Chondrocyte (in vitro differentiated cells): ENCODE measurements around the gene ORC6. TPM values are rescaled to one million over a fixed set of nuclear protein-coding genes. Genes with fewer than 3 reads are reported as not detected.

Experiments used
- DNase-seq: peaks from one replicate; pipeline ENCODE4 v3.0.0; 2021; ENCODE audit warnings: mixed read lengths, low spot score
- H3K27ac Mint-ChIP-seq: one replicate; pipeline ENCODE4 v1.8.0; 2021; ENCODE audit warnings: mild to moderate bottlenecking, moderate library complexity, mixed read lengths; ENCODE audit not compliant: unreplicated experiment
- H3K27me3 Mint-ChIP-seq: 2 replicates; pipeline ENCODE4 v1.8.0; 2021; ENCODE audit warnings: low read depth, mixed read lengths
- H3K36me3 Mint-ChIP-seq: 2 replicates; pipeline ENCODE4 v1.8.0; 2021; ENCODE audit warnings: low read depth, mixed read lengths
- H3K4me1 Mint-ChIP-seq: 2 replicates; pipeline ENCODE4 v1.8.0; 2021; ENCODE audit warnings: low read depth, mild to moderate bottlenecking, mixed read lengths
- H3K4me3 Mint-ChIP-seq: one replicate; pipeline ENCODE4 v1.8.0; 2021; ENCODE audit warnings: mild to moderate bottlenecking, moderate library complexity, mixed read lengths; ENCODE audit not compliant: unreplicated experiment
- H3K9me3 Mint-ChIP-seq: 2 replicates; pipeline ENCODE4 v1.8.0; 2021; ENCODE audit warnings: low read depth, mixed read lengths
- CTCF ChIP-seq: fragments of 200-600 bp; sonication (generic); IDR thresholded peaks from 2 replicates; pipeline ENCODE4 v1.5.0; 2021; ENCODE audit warnings: antibody characterized with exemption, mild to moderate bottlenecking, moderate library complexity
- total RNA-seq: library from RNA; stranded (reverse); gene quantifications from 3 replicates; pipeline ENCODE4 v1.2.1, GENCODE V29; 2021

Gene ORC6
- total RNA-seq, 1 donor from 2014 or later = 6.7 TPM

GRCh38 chr16:46687486-46687885 lies 2.0 kb upstream of the ORC6 start:
- TF ChIP-seq CTCF = no peak
- H3K27me3 Mint-ChIP-seq = no peaks in the 10 kb centered on the region
- no peaks in the 10 kb centered on the region for H3K36me3 Mint-ChIP-seq
- DNase-seq = no peak
- no peak overlapping the region for H3K4me3 Mint-ChIP-seq
- H3K4me1 Mint-ChIP-seq = peaks cover 37% of the 10 kb centered on the region
- no peaks in the 10 kb centered on the region for H3K9me3 Mint-ChIP-seq
- peak overlapping the region; percentile 45 for H3K27ac Mint-ChIP-seq

GRCh38 chr16:46688101-46688653 lies 1.3 kb upstream of the ORC6 start:
- Mint-ChIP-seq H3K9me3 (no peaks in the 10 kb centered on the region), H3K4me1 (peaks cover 36% of the 10 kb centered on the region), H3K4me3 (no peak overlapping the region), H3K36me3 (no peaks in the 10 kb centered on the region), H3K27me3 (no peaks in the 10 kb centered on the region), H3K27ac (no peak overlapping the region)
- TF ChIP-seq CTCF = no peak
- no peak for DNase-seq

DNA sequence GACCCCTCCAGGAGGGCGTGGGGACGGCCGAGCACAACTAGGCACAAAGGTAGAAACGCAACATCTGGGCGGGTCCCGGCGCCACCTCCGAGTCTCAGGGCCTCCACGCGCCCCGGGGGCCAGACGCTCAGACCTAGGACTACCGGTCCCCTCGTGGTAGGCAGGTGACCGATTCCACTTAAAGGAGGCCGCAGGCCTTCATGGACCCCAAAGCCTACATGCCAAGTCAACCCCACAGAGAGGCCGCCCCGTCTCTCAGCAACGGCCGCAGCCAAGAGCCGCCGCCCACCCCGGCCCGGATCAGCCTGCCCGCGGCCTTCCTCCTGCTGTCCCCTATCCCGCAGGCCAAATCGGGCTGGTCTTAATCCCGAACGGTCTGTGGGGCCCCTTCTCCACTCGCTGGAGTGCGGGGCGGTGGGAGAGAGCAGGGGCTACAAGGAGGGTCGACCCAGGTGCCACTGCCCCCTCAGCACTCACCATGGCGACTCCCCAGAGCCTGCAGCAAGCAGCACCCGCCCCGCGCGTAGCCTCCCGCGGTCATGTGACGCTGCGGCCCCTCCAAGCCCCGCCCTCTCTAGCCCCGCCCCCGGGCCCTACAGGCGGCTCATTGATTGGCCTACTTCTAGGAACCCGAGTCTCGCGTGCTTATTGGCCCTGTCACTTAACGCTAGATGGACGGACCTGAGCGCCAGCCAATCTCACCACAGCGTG lies 650 bp upstream of the ORC6 start, which contains the start of gene VPS35:
VPS35 (minus strand) TSS at position 525 of the 711 bp plus-strand sequence; CDS start at position 480, 45 bp downstream.
- H3K4me3 Mint-ChIP-seq = no peak within 1 kb of the TSS
- peaks cover 36% of the 10 kb centered on the region for H3K4me1 Mint-ChIP-seq
- H3K27ac Mint-ChIP-seq = no peak within 1 kb of the TSS
- peak; percentile 49 for TF ChIP-seq CTCF
- no peaks in the 10 kb centered on the region for H3K9me3 Mint-ChIP-seq
- DNase-seq = peak; percentile 99
- H3K36me3 Mint-ChIP-seq = no peaks in the 10 kb centered on the region
- H3K27me3 Mint-ChIP-seq = no peaks in the 10 kb centered on the region

GRCh38 chr16:46690281-46691178 lies 1.1 kb downstream of the ORC6 start:
- no peak for DNase-seq
- Mint-ChIP-seq H3K27me3 (no peaks in the 10 kb centered on the region), H3K9me3 (no peaks in the 10 kb centered on the region), H3K36me3 (peaks cover 4% of the 10 kb centered on the region), H3K27ac (no peak overlapping the region), H3K4me3 (no peak overlapping the region), H3K4me1 (peaks cover 24% of the 10 kb centered on the region)
- TF ChIP-seq CTCF = peak; percentile 61

DNA sequence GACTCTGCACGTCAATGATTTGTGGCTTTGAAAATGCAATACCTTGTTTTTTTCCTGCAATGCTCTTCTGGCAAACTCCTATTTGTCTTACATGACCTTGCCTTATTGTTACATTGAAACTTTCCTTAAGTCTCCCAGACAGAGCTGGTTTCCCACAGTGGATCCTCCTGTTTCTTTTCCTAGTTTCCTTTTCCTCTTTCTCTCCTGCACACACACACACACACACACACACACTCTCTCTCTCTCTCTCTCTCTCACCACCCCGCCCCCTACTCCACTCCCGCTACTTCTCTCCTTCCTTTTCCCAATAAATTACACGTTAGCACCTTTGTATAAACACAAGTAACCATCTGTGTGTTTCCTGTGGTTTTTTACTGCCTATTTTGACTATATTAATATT lies 2.3 kb downstream of the ORC6 start:
- no peak for DNase-seq
- no peaks in the 10 kb centered on the region for H3K27me3 Mint-ChIP-seq
- H3K36me3 Mint-ChIP-seq = peaks cover 4% of the 10 kb centered on the region
- TF ChIP-seq CTCF = no peak
- H3K4me3 Mint-ChIP-seq = no peak overlapping the region
- no peaks in the 10 kb centered on the region for H3K9me3 Mint-ChIP-seq
- H3K27ac Mint-ChIP-seq = peak overlapping the region; percentile 32
- peaks cover 15% of the 10 kb centered on the region for H3K4me1 Mint-ChIP-seq
